K562 (cell line): ENCODE measurements around the gene DTD1. TPM values are rescaled to one million over a fixed set of nuclear protein-coding genes. Genes with fewer than 3 reads are reported as not detected.

ENCODE experiments used
- ATAC-seq: fragments of 200-7000 bp; cut with Tn5 transposase; 3 replicates; pipeline ENCODE4 v1.9.1; 2020; ENCODE audit warnings: moderate library complexity
- BruUV-seq: library from RNA; stranded (reverse); fragments of 400-500 nt; replicated peaks from 2 replicates; lab custom pipeline; 2021; lab: Mats Ljungman, UMichigan
- CTCF ChIA-PET: fragments of 300-600 bp; formaldehyde crosslinking; extraction: SDS; loops from one replicate; lab custom pipeline; 2021; ENCODE audit warnings: low intra/inter-chr PET ratio; lab: Yijun Ruan, JAX
- POLR2A ChIA-PET: fragments of 300-600, 350-650 bp; sonication (Branson Sonifier 250); formaldehyde crosslinking; extraction: SDS; loops from one replicate; lab custom pipeline; 2021; ENCODE audit warnings: antibody characterized with exemption, inconsistent platforms; lab: Yijun Ruan, JAX
- DNase-seq, 4 experiments: peaks; one replicate each; pipeline versions ENCODE4 v3.0.0 to v3.0.0-alpha.2; 2011 to 2018; ENCODE audit warnings: low spot score in 3 of 4, mixed read lengths in 3 of 4; ENCODE audit errors: extremely low read depth in 1 of 4
- FAIRE-seq: peaks from 2 replicates; lab custom pipeline; 2011; peaks lifted over from hg19 to GRCh38; lab: Jason Lieb, UNC
- H2AFZ ChIP-seq: 2 replicates; pipeline ENCODE4 v1.6.0; 2011; ENCODE audit warnings: low read depth, low read length, control low read depth, inconsistent platforms
- H3K27ac ChIP-seq: fragments of 200-600 bp; 3 replicates; pipeline ENCODE4 v1.8.0; 2011; ENCODE audit warnings: low read depth, mild to moderate bottlenecking, control low read depth, inconsistent platforms, low read length, moderate library complexity, mixed read lengths; ENCODE audit errors: extremely low read depth
- H3K27me3 ChIP-seq, 2 experiments: fragments of 300-600 bp in 1 of 2; 2 replicates in 1 of 2; 3 replicates in 1 of 2; pipeline versions ENCODE4 v1.6.0 to v1.8.0; 2011; ENCODE audit warnings: inconsistent platforms in 2 of 2, low read length in 2 of 2, mild to moderate bottlenecking in 1 of 2, mixed read lengths in 1 of 2, moderate library complexity in 1 of 2; ENCODE audit not compliant: control insufficient read depth in 2 of 2, insufficient read depth in 2 of 2
- H3K36me3 ChIP-seq: fragments of 300-600 bp; 3 replicates; pipeline ENCODE4 v1.8.0; 2011; ENCODE audit warnings: mild to moderate bottlenecking, low read length, inconsistent platforms; ENCODE audit not compliant: control insufficient read depth, insufficient read depth
- H3K4me1 ChIP-seq, 2 experiments: fragments of 200-600 bp in 1 of 2; replicated peaks in 1 of 2; 2 replicates in 1 of 2; 3 replicates in 1 of 2; pipeline versions ENCODE4 v1.5.1 to v1.8.0; 2011; ENCODE audit warnings: inconsistent platforms in 2 of 2, low read length in 2 of 2, mild to moderate bottlenecking in 1 of 2, mixed read lengths in 1 of 2, moderate library complexity in 1 of 2; ENCODE audit not compliant: control insufficient read depth in 2 of 2, insufficient read depth in 2 of 2
- H3K4me2 ChIP-seq: 2 replicates; pipeline ENCODE4 v1.6.1; 2011; ENCODE audit warnings: low read length, control low read depth, inconsistent platforms, mixed read lengths; ENCODE audit not compliant: insufficient read depth
- H3K4me3 ChIP-seq: fragments of 200-600 bp; sonication (generic), shearing (Covaris generic); 2 replicates; pipeline ENCODE4 v1.5.1; 2016; ENCODE audit warnings: control low read depth, inconsistent platforms
- H3K79me2 ChIP-seq: fragments of 200-600 bp; 3 replicates; pipeline ENCODE4 v1.8.0; 2011; ENCODE audit warnings: low read length, inconsistent platforms; ENCODE audit not compliant: control insufficient read depth, insufficient read depth
- H3K9ac ChIP-seq, 2 experiments: 2 replicates each; pipeline versions ENCODE4 v1.6.0 to v1.6.1; 2011; ENCODE audit warnings: low read depth in 2 of 2, low read length in 2 of 2, control low read depth in 1 of 2, inconsistent platforms in 1 of 2, mild to moderate bottlenecking in 1 of 2, mixed read lengths in 1 of 2; ENCODE audit not compliant: insufficient read depth in 1 of 2
- H3K9me1 ChIP-seq: one replicate; pipeline ENCODE4 v1.6.0; 2011; ENCODE audit warnings: inconsistent platforms, mild to moderate bottlenecking, low read length, moderate library complexity; ENCODE audit not compliant: control insufficient read depth, insufficient read depth
- H3K9me3 ChIP-seq: replicated peaks from 2 replicates; pipeline ENCODE4 v1.5.1; 2011; ENCODE audit warnings: low read depth, low read length, inconsistent platforms; ENCODE audit not compliant: control insufficient read depth, insufficient read depth
- H4K20me1 ChIP-seq: replicated peaks from 2 replicates; pipeline ENCODE4 v1.6.1; 2011; ENCODE audit warnings: low read length, inconsistent platforms, mixed read lengths; ENCODE audit not compliant: control insufficient read depth, insufficient read depth
- BRD9 ChIP-seq: fragments of 450-650 bp; IDR thresholded peaks from 2 replicates; pipeline ENCODE4 v1.6.1; 2018; ENCODE audit warnings: low read depth; ENCODE audit not compliant: partially characterized antibody
- CTBP1 ChIP-seq: fragments of 450-650 bp; IDR thresholded peaks from 2 replicates; pipeline ENCODE4 v1.6.1; 2016; ENCODE audit warnings: borderline replicate concordance
- KLF1 ChIP-seq: fragments of 450-650 bp; IDR thresholded peaks from 2 replicates; pipeline ENCODE4 v1.6.1; 2016; ENCODE audit warnings: missing genetic modification characterization, missing compliant biosample characterization
- MEF2A ChIP-seq: IDR thresholded peaks from 2 replicates; pipeline ENCODE4 v1.6.1; 2011; ENCODE audit warnings: low read depth, mild to moderate bottlenecking, low read length, moderate library complexity; ENCODE audit not compliant: control insufficient read depth
- NFYB ChIP-seq: IDR thresholded peaks from 2 replicates; pipeline ENCODE4 v1.6.1; 2011; ENCODE audit warnings: mild to moderate bottlenecking, moderate library complexity; ENCODE audit not compliant: insufficient read length; ENCODE audit errors: extremely low read depth
- POU5F1 ChIP-seq: fragments of 150-350 bp; IDR thresholded peaks from 2 replicates; pipeline ENCODE4 v1.6.1; 2014; ENCODE audit warnings: borderline replicate concordance, low read length, low read depth, mild to moderate bottlenecking; ENCODE audit not compliant: partially characterized antibody
- RBM14 ChIP-seq: fragments of 200-400 bp; formaldehyde crosslinking; IDR thresholded peaks from 2 replicates; pipeline ENCODE4 v1.6.1; 2018; ENCODE audit warnings: low read depth, mild to moderate bottlenecking, low read length, moderate library complexity, borderline replicate concordance; ENCODE audit not compliant: insufficient read depth
- SMARCC2 ChIP-seq: fragments of 450-650 bp; IDR thresholded peaks from 2 replicates; pipeline ENCODE4 v1.6.1; 2017; ENCODE audit warnings: antibody characterized with exemption, moderate library complexity, mild to moderate bottlenecking, low read depth
- STAG1 ChIP-seq: sonication (generic); formaldehyde crosslinking; IDR thresholded peaks from 2 replicates; pipeline ENCODE4 v1.5.0; 2020; ENCODE audit warnings: missing genetic modification reagents, borderline replicate concordance
- STAT5B ChIP-seq: fragments of 250-450 bp; sonication (Bioruptor Pico); IDR thresholded peaks from 2 replicates; pipeline ENCODE4 v1.8.0; 2021; ENCODE audit warnings: mild to moderate bottlenecking, inconsistent platforms
- XRCC5 ChIP-seq: fragments of 200-400 bp; formaldehyde crosslinking; IDR thresholded peaks from 2 replicates; pipeline ENCODE4 v1.6.1; 2017; ENCODE audit warnings: low read depth, mild to moderate bottlenecking, low read length
- ZNF23 ChIP-seq: fragments of 250-450 bp; sonication (Bioruptor Pico); IDR thresholded peaks from 2 replicates; pipeline ENCODE4 v1.4.0; 2020; ENCODE audit warnings: mild to moderate bottlenecking
- WGBS: fragments of 100-300 bp; shearing (Covaris generic); methylation state at CpG from one replicate; pipeline ENCODE4 v1.1.6; 2016; ENCODE audit warnings: low coverage, mixed read lengths; ENCODE audit not compliant: insufficient coverage; ENCODE audit errors: missing lambda C conversion rate; 5-methylcytosine and 5-hydroxymethylcytosine counted together
- in situ Hi-C: fragments of 300-500 bp; cut with MboI; formaldehyde crosslinking; loops from 4 replicates; pipeline ENCODE4 v1.15.0; 2018; ENCODE audit warnings: inconsistent platforms, mixed read lengths
- intact Hi-C: fragments of 100-400 bp; cut with micrococcal nuclease; formaldehyde crosslinking; loops from 2 replicates; pipeline ENCODE4 v1.14.2; 2022
- polyA plus RNA-seq, 8 experiments: library from polyadenylated mRNA; depleted of rRNA in 4 of 8; stranded (reverse) in 5 of 8; unstranded in 3 of 8; fragments of >200 nt; fragmentation: Nextera tagmentation in 2 of 8; fragmentation: Illumina TruSeq in 1 of 8; extraction: Ambion mirVana in 2 of 8; extraction: Trizol in 1 of 8; gene quantifications; 2 replicates each; pipeline versions ENCODE4 v1.2.1 to v1.2.3, GENCODE V29; 2011 to 2014; ENCODE audit warnings: inconsistent platforms in 1 of 8, missing spikeins in 1 of 8
- total RNA-seq, 7 experiments: library from RNA; depleted of rRNA in 6 of 7; stranded (reverse); fragments of >200 nt in 6 of 7; fragmentation: Illumina TruSeq in 2 of 7; extraction: Trizol in 2 of 7; gene quantifications; 2 replicates each; pipeline versions ENCODE4 v1.2.1 to v1.2.3, GENCODE V29; 2011 to 2021; ENCODE audit warnings: low replicate concordance in 1 of 7
- TF ChIP-seq, protein P1 (sequence below): fragments of 450-650 bp; IDR thresholded peaks from 2 replicates; pipeline ENCODE4 v1.6.1; 2016; ENCODE audit warnings: mild to moderate bottlenecking
- TF ChIP-seq, protein P2 (sequence below), 2 experiments: fragments of 450-650 bp in 1 of 2; sonication (generic) in 1 of 2; formaldehyde crosslinking; conservative IDR thresholded peaks; 2 replicates each; pipeline versions ENCODE4 v1.4.0 to v1.8.1; 2020 to 2022; ENCODE audit warnings: mild to moderate bottlenecking in 1 of 2, missing genetic modification reagents in 1 of 2
- TF ChIP-seq, protein P3 (sequence below): fragments of 450-650 bp; IDR thresholded peaks from 2 replicates; pipeline ENCODE4 v1.6.1; 2014; ENCODE audit warnings: low read depth, mild to moderate bottlenecking, moderate library complexity, borderline replicate concordance
- TF ChIP-seq, protein P4 (sequence below): fragments of 250-450 bp; sonication (Bioruptor Pico); IDR thresholded peaks from 2 replicates; pipeline ENCODE4 v1.9.0; 2021; ENCODE audit warnings: mild to moderate bottlenecking

DTD1 gene
- total and polyA plus RNA-seq, 9 of the 15 experiments (the other 6 are each of a cell fraction or from before 2014, with no cell fraction given) = 5.7 to 28.6 (median 26.8) TPM

DNA sequence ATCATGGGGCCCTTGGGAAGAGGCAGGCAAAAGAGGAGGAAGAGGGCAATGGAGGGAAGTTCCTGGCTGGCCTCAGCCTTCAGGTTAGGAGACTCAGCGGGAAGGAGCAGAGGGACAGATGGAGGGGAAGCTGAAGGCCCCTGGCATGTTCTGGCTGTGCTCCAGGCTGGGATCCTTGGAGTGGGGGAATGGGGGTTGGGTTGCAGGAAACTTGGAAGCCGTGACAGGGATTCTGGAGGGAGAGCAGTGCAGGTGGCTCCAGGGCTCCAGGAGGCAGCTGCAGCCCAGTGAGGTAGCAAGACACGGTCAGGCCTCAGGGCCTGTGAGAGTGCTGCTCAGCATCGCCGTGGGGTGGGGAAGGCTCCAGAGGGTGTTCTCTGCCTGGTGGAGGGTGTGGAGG, 161.1 kb downstream of the DTD1 start:
- POLR2A ChIA-PET = no interaction called here
- FAIRE-seq (no peak), ATAC-seq (no peak), DNase-seq (no peak)
- BruUV-seq = no TSS peak
- H3K27me3 ChIP-seq = no peaks in the 10 kb centered on the region
- H3K4me3 ChIP-seq = no peak overlapping the region
- CTCF ChIA-PET = no interaction called here
- H4K20me1 ChIP-seq = no peaks in the 10 kb centered on the region
- no peaks in the 10 kb centered on the region for H3K79me2 ChIP-seq
- H3K9ac ChIP-seq = no peak overlapping the region; a peak in 1 of 4 replicates
- H3K27ac ChIP-seq = no peak overlapping the region
- H3K9me3 ChIP-seq = no peaks in the 10 kb centered on the region
- H2AFZ ChIP-seq = no peak overlapping the region
- intact Hi-C loops = no loop called here
- no peaks in the 10 kb centered on the region for H3K9me1 ChIP-seq
- H3K36me3 ChIP-seq = no peaks in the 10 kb centered on the region
- WGBS = 36% methylated on average over 4 of the region's 5 CpGs
- H3K4me1 ChIP-seq = no peaks in the 10 kb centered on the region
- no peak overlapping the region for H3K4me2 ChIP-seq
- TF ChIP-seq MEF2A (no peak), SMARCC2 (no peak), POU5F1 (no peak), XRCC5 (no peak), NFYB (no peak), KLF1 (tag) (no peak), STAT5B (CRISPR knock-in tag) (no peak), ZNF23 (CRISPR knock-in tag) (no peak), CTBP1 (no peak), RBM14 (no peak), STAG1 (CRISPR knock-in tag) (no peak), BRD9 (no peak)
- TF ChIP-seq, protein P1, sequence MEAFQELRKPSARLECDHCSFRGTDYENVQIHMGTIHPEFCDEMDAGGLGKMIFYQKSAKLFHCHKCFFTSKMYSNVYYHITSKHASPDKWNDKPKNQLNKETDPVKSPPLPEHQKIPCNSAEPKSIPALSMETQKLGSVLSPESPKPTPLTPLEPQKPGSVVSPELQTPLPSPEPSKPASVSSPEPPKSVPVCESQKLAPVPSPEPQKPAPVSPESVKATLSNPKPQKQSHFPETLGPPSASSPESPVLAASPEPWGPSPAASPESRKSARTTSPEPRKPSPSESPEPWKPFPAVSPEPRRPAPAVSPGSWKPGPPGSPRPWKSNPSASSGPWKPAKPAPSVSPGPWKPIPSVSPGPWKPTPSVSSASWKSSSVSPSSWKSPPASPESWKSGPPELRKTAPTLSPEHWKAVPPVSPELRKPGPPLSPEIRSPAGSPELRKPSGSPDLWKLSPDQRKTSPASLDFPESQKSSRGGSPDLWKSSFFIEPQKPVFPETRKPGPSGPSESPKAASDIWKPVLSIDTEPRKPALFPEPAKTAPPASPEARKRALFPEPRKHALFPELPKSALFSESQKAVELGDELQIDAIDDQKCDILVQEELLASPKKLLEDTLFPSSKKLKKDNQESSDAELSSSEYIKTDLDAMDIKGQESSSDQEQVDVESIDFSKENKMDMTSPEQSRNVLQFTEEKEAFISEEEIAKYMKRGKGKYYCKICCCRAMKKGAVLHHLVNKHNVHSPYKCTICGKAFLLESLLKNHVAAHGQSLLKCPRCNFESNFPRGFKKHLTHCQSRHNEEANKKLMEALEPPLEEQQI = no peak
- TF ChIP-seq, protein P2, sequence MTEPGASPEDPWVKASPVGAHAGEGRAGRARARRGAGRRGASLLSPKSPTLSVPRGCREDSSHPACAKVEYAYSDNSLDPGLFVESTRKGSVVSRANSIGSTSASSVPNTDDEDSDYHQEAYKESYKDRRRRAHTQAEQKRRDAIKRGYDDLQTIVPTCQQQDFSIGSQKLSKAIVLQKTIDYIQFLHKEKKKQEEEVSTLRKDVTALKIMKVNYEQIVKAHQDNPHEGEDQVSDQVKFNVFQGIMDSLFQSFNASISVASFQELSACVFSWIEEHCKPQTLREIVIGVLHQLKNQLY (CRISPR knock-in tag; conservative IDR thresholded peaks at IDR 0.05) = no peak
- TF ChIP-seq, protein P3, sequence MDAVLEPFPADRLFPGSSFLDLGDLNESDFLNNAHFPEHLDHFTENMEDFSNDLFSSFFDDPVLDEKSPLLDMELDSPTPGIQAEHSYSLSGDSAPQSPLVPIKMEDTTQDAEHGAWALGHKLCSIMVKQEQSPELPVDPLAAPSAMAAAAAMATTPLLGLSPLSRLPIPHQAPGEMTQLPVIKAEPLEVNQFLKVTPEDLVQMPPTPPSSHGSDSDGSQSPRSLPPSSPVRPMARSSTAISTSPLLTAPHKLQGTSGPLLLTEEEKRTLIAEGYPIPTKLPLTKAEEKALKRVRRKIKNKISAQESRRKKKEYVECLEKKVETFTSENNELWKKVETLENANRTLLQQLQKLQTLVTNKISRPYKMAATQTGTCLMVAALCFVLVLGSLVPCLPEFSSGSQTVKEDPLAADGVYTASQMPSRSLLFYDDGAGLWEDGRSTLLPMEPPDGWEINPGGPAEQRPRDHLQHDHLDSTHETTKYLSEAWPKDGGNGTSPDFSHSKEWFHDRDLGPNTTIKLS = no peak
- TF ChIP-seq, protein P4, sequence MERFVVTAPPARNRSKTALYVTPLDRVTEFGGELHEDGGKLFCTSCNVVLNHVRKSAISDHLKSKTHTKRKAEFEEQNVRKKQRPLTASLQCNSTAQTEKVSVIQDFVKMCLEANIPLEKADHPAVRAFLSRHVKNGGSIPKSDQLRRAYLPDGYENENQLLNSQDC = no peak
- in situ Hi-C loops = no loop called here
